ENCODE measurements around the gene S100A2.

DNA sequence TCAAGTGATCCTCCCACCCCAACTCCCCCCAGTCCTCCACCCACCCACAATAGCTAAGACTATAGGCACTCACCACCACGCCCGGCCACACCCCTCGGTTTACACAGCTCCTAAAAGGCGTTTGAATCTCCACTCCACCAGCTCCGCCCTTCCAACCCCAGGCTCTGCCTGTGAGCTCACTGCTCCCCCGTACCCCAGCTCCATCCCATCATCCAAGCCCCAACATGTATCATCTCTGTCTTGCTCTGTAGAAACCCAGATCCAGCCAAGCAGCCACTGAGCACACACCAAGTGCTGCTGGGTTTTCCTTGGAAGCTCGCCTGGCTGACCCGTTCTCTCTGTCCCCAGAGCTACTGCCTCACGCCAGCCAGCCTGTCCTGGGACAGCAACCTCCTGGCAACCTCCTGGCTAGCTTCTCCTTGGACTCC is 12.0 kb upstream of the S100A2 start:
- TF ChIP-seq, protein P1, sequence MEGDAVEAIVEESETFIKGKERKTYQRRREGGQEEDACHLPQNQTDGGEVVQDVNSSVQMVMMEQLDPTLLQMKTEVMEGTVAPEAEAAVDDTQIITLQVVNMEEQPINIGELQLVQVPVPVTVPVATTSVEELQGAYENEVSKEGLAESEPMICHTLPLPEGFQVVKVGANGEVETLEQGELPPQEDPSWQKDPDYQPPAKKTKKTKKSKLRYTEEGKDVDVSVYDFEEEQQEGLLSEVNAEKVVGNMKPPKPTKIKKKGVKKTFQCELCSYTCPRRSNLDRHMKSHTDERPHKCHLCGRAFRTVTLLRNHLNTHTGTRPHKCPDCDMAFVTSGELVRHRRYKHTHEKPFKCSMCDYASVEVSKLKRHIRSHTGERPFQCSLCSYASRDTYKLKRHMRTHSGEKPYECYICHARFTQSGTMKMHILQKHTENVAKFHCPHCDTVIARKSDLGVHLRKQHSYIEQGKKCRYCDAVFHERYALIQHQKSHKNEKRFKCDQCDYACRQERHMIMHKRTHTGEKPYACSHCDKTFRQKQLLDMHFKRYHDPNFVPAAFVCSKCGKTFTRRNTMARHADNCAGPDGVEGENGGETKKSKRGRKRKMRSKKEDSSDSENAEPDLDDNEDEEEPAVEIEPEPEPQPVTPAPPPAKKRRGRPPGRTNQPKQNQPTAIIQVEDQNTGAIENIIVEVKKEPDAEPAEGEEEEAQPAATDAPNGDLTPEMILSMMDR (IDR thresholded peaks at IDR 0.05; ENCODE audit: low read depth, low read length, poor library complexity, severe bottlenecking): no peak
- TF ChIP-seq EZH2phosphoT487 (IDR thresholded peaks at IDR 0.05; ENCODE audit: borderline replicate concordance, low read length): no peak

Measured in DOHH2 (cell line).